Aorta (tissue), 5 donors: Measurements from ENCODE around the gene SLC22A2. TPM values are rescaled to one million over a fixed set of nuclear protein-coding genes. Genes with fewer than 3 reads are reported as not detected.

Experiments
- ATAC-seq: fragments of 200-7000 bp; cut with Tn5 transposase; one replicate; pipeline ENCODE4 v1.9.1; 2022; ENCODE audit warnings: moderate library complexity; ENCODE audit not compliant: low FRiP score
- DNase-seq, 2 donors: peaks; one replicate each; pipeline ENCODE4 v3.0.0-alpha.2; 2020
- H3K27ac ChIP-seq, 2 donors: one replicate each; pipeline ENCODE4 v1.5.1; 2013; ENCODE audit warnings: low read length in 2 of 2, mild to moderate bottlenecking in 2 of 2, moderate library complexity in 2 of 2, control low read depth in 1 of 2, inconsistent platforms in 1 of 2, low read depth in 1 of 2
- H3K27me3 ChIP-seq, 2 donors: one replicate each; pipeline ENCODE4 v1.6.1; 2013; ENCODE audit warnings: control low read depth in 1 of 2, low read length in 1 of 2, mild to moderate bottlenecking in 1 of 2, moderate library complexity in 1 of 2; ENCODE audit not compliant: insufficient read depth in 2 of 2, control insufficient read depth in 1 of 2
- H3K36me3 ChIP-seq, 2 donors: one replicate each; pipeline ENCODE4 v1.6.1; 2013; ENCODE audit warnings: control low read depth in 1 of 2, low read length in 1 of 2, mild to moderate bottlenecking in 1 of 2; ENCODE audit not compliant: insufficient read depth in 2 of 2, control insufficient read depth in 1 of 2
- H3K4me1 ChIP-seq, 2 donors: one replicate each; pipeline ENCODE4 v1.6.1; 2013; ENCODE audit warnings: low read length in 2 of 2, control low read depth in 1 of 2, mild to moderate bottlenecking in 1 of 2, moderate library complexity in 1 of 2; ENCODE audit not compliant: insufficient read depth in 2 of 2, control insufficient read depth in 1 of 2
- H3K4me3 ChIP-seq, 2 donors: one replicate each; pipeline ENCODE4 v1.5.1; 2013; ENCODE audit warnings: low read length in 2 of 2, control low read depth in 1 of 2, mild to moderate bottlenecking in 1 of 2
- H3K9me3 ChIP-seq: one replicate; pipeline ENCODE4 v1.6.1; 2013; ENCODE audit warnings: mild to moderate bottlenecking, low read length; ENCODE audit not compliant: control insufficient read depth
- WGBS, 2 donors: extraction: QIAGEN DNeasy Blood & Tissue Kit; methylation state at CpG; one replicate each; pipeline ENCODE4 v1.1.7; 2013; 5-methylcytosine and 5-hydroxymethylcytosine counted together
- intact Hi-C, 2 donors: fragments of 100-400 bp; cut with DNase I; formaldehyde crosslinking; loops; one replicate each; pipeline versions ENCODE4 v1.14.2 to v1.15.0; 2022
- polyA plus RNA-seq, 2 donors: library from polyadenylated mRNA; stranded (reverse); fragments of 200-250 nt; gene quantifications; one replicate each; pipeline ENCODE4 v1.2.3, GENCODE V29; 2013
- total RNA-seq, 2 donors: library from RNA; stranded (reverse); fragmentation: NEBNext Ultra II Directional; extraction: Animal tissue kit (Norgen Biotek cat#: 25700); gene quantifications; one replicate each; pipeline ENCODE4 v1.2.1, GENCODE V29; 2021
- donor health status: healthy with polysubstance abuse.
- donor health status: Bipolar disorder and iron deficiency.
- donor health status: DM: no; HTN: no; CAD: no.
- donor health status: DM: no; HTN: no; CAD: no.
- donor health status: DM: yes; HTN: yes; CAD: no.

The SLC22A2 gene
- total and polyA plus RNA-seq, 4 donors: 0.26 to 3.9 (median 1.1) TPM; not detected in 1

DNA sequence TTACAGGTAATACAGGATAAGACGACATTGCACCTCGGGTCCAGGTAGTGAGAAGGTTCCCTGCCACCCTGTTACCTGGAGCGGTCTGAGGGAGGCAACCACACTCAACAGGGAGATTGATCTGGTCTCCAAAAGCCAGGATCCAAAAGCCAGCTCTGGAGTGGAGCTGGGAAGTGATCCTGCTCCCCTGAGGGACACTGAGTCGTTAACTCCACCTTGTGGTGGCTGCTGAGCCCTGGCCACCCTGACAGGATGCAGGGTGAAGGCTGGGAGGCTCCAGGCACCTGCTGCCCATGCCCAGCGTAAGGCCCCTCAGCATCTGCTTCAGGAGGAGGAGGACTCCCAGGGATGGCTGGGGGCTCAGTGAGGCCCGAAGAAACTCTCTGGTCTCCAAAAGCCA lies 38.7 kb upstream of the SLC22A2 start:
- intact Hi-C loops: no loop called here

GRCh38 chr6:160293844-160294243 lies 35.2 kb upstream of the SLC22A2 start:
- no peaks in the 10 kb centered on the region for H3K9me3 ChIP-seq

More for the DNA sequence above, 38.7 kb upstream of the SLC22A2 start:
- ATAC-seq: no peak
- H3K9me3 ChIP-seq: no peaks in the 10 kb centered on the region
- no peak overlapping the region for H3K4me3 ChIP-seq
- H3K27me3 ChIP-seq: no peaks in the 10 kb centered on the region
- no peaks in the 10 kb centered on the region for H3K36me3 ChIP-seq
- peak in 1 of 2 donors; percentile 68 for DNase-seq
- peaks cover 0 to 3% of the 10 kb centered on the region in 2 donors for H3K4me1 ChIP-seq
- no peak overlapping the region for H3K27ac ChIP-seq
- WGBS, 2 donors: 85 to 86% methylated on average over 6 of the region's 6 CpGs

DNA sequence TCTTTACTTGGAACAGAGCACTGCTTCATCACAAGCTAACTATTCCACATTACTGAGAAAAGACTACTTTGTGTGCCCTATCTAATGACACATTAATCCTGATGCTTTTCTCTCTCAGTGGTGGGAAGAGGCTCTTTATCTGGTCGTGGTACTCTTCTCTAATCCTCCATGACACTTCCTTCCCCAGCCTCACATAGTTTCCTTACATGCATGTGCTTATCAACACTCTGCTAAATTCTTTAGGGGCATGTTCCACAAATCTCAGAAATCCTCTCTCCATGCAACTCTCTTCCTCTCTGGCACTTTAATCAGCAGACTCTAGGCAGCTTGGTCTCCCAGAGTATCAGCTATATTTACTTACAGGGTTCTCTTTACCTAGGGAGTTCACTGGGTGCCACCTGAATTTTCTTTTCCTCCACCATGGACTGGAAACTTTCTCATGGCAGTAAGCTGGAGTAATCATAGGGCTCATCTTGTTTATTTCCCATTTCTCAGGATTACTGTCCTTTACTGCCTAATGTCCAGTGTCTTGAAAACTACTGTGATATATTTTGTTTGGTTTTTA lies 27.0 kb upstream of the SLC22A2 start:
- H3K4me1 ChIP-seq: no peaks in the 10 kb centered on the region
- no peak for ATAC-seq
- no peak overlapping the region for H3K27ac ChIP-seq
- H3K36me3 ChIP-seq: no peaks in the 10 kb centered on the region
- no peaks in the 10 kb centered on the region for H3K9me3 ChIP-seq
- WGBS, 2 donors: 64 to 71% methylated on average over 1 of the region's 1 CpG
- no peak overlapping the region for H3K4me3 ChIP-seq
- DNase-seq: no peak
- H3K27me3 ChIP-seq: no peaks in the 10 kb centered on the region
- intact Hi-C loops: no loop called here

More at GRCh38 chr6:160293844-160294243, 35.2 kb upstream of the SLC22A2 start:
- Histone ChIP-seq H3K4me3 (no peak overlapping the region), H3K36me3 (no peaks in the 10 kb centered on the region), H3K27me3 (no peaks in the 10 kb centered on the region), H3K27ac (no peak overlapping the region), H3K4me1 (peaks cover 0 to 3% of the 10 kb centered on the region in 2 donors)
- 16 to 21% methylated on average over 8 of the region's 8 CpGs for WGBS, 2 donors
- no peak for ATAC-seq
- peak in 1 of 2 donors; percentile 80 for DNase-seq
- intact Hi-C loops: no loop called here

DNA sequence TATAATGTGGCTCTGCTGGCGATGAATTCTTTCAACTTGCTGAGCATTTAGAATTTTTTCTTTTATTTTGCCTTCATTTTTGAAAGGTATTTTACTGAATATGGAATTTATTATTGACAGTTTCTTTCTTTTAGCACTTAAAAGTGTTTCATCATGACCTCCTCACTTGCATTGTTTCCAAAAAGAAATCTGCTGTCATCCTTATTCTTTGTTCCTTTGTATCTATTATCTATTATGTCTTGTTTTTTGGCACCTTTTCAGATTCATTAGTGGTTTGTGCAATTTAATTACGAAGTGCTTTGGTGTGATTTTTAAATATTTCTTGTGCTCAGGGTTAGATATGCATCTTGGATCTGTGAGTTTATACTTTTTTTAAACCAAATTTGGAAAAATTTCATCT lies 26.0 kb upstream of the SLC22A2 start:
- 97 to 99% methylated on average over 2 of the region's 2 CpGs for WGBS, 2 donors
- no peaks in the 10 kb centered on the region for H3K9me3 ChIP-seq
- H3K27ac ChIP-seq: no peak overlapping the region
- H3K36me3 ChIP-seq: no peaks in the 10 kb centered on the region
- no peaks in the 10 kb centered on the region for H3K4me1 ChIP-seq
- intact Hi-C loops: no loop called here
- DNase-seq (no peak), ATAC-seq (no peak)
- no peaks in the 10 kb centered on the region for H3K27me3 ChIP-seq
- H3K4me3 ChIP-seq: no peak overlapping the region

DNA sequence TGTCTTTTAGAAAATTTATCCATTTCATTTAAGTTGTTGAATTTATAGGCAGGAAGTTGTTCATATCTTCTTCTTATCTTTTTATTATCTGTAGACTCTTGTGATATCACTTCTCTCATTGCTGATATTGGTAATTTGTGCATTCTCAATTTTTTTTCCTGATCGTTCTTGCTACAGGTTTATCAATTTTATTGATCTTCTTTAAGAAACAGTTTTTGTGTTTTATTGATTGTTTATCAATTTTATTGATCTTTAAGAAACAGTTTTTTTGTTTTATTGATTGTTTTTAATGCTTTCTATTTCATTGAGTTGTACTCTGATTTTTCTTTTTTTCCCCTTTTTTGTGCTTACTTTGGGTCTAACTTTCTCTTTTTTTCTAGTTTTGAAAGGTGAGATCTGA lies 23.8 kb upstream of the SLC22A2 start:
- no peak overlapping the region for H3K27ac ChIP-seq
- DNase-seq: no peak
- H3K27me3 ChIP-seq: no peaks in the 10 kb centered on the region
- intact Hi-C loops: no loop called here
- WGBS, 2 donors: 86 to 92% methylated on average over 1 of the region's 1 CpG
- no peaks in the 10 kb centered on the region for H3K4me1 ChIP-seq
- no peaks in the 10 kb centered on the region for H3K36me3 ChIP-seq
- no peak overlapping the region for H3K4me3 ChIP-seq
- ATAC-seq: no peak
- H3K9me3 ChIP-seq: no peaks in the 10 kb centered on the region

DNA sequence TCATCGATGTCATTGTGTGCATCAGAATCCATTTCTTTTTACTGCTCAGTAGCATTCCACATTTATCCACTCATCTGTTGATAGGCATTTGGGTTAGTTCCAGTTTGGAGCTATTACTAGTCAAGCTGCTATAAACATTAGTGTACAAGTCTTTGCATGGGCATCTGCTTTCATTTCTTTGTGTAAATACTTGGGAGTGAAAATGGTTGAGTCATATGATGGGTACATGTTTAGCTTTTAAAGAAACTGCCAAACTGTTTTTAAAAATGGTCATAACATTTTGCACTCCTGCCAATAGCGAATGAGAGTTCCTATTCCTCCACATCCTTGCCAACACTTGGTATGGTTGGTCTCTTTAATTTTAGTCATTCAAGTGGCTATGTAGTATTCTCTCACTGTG lies 21.2 kb upstream of the SLC22A2 start:
- ATAC-seq (no peak), DNase-seq (no peak)
- peaks cover 0 to under 1% of the 10 kb centered on the region in 2 donors for H3K4me1 ChIP-seq
- no peaks in the 10 kb centered on the region for H3K9me3 ChIP-seq
- H3K27me3 ChIP-seq: no peaks in the 10 kb centered on the region
- H3K4me3 ChIP-seq: no peak overlapping the region
- no peak overlapping the region for H3K27ac ChIP-seq
- 52 to 74% methylated on average over 2 of the region's 2 CpGs for WGBS, 2 donors
- intact Hi-C loops: no loop called here
- no peaks in the 10 kb centered on the region for H3K36me3 ChIP-seq

GRCh38 chr6:160278786-160279310 lies 20.2 kb upstream of the SLC22A2 start:
- H3K4me1 ChIP-seq: peaks cover 0 to 3% of the 10 kb centered on the region in 2 donors
- H3K27me3 ChIP-seq: no peaks in the 10 kb centered on the region
- intact Hi-C loops: no loop called here
- 73 to 81% methylated on average over 12 of the region's 12 CpGs for WGBS, 2 donors
- no peak overlapping the region for H3K27ac ChIP-seq
- DNase-seq (no peak), ATAC-seq (no peak)
- H3K36me3 ChIP-seq: no peaks in the 10 kb centered on the region
- H3K9me3 ChIP-seq: no peaks in the 10 kb centered on the region
- no peak overlapping the region for H3K4me3 ChIP-seq

GRCh38 chr6:160278311-160278710 lies 19.7 kb upstream of the SLC22A2 start:
- H3K4me3 ChIP-seq: no peak overlapping the region
- no peaks in the 10 kb centered on the region for H3K36me3 ChIP-seq
- DNase-seq (no peak), ATAC-seq (no peak)
- WGBS, 2 donors: 92 to 93% methylated on average over 5 of the region's 5 CpGs
- no peaks in the 10 kb centered on the region for H3K27me3 ChIP-seq
- intact Hi-C loops: no loop called here
- H3K27ac ChIP-seq: no peak overlapping the region
- H3K9me3 ChIP-seq: no peaks in the 10 kb centered on the region
- H3K4me1 ChIP-seq: peaks cover 0 to 3% of the 10 kb centered on the region in 2 donors

GRCh38 chr6:160277546-160277945 lies 18.9 kb upstream of the SLC22A2 start:
- WGBS, 2 donors: 95% methylated on average over 15 of the region's 15 CpGs
- Histone ChIP-seq H3K4me3 (no peak overlapping the region), H3K9me3 (no peaks in the 10 kb centered on the region), H3K27me3 (no peaks in the 10 kb centered on the region), H3K36me3 (no peaks in the 10 kb centered on the region), H3K4me1 (peaks cover 0 to 3% of the 10 kb centered on the region in 2 donors), H3K27ac (no peak overlapping the region)
- intact Hi-C loops: no loop called here
- DNase-seq (no peak), ATAC-seq (no peak)
